HG02610 (cell line): ENCODE data around the gene ERVK3-1.
"Not testable (repeated sequence)": the region's sequence is repeated elsewhere in the genome, so short reads cannot be mapped to it uniquely, and the experiment has no call there.

ENCODE experiments used
- ATAC-seq: cut with Tn5 transposase; IDR thresholded peaks from one replicate; pipeline ENCODE4 v1.9.1; 2021; ENCODE audit warnings: mild to moderate bottlenecking, moderate library complexity; ENCODE audit not compliant: unreplicated experiment

ERVK3-1 gene

DNA sequence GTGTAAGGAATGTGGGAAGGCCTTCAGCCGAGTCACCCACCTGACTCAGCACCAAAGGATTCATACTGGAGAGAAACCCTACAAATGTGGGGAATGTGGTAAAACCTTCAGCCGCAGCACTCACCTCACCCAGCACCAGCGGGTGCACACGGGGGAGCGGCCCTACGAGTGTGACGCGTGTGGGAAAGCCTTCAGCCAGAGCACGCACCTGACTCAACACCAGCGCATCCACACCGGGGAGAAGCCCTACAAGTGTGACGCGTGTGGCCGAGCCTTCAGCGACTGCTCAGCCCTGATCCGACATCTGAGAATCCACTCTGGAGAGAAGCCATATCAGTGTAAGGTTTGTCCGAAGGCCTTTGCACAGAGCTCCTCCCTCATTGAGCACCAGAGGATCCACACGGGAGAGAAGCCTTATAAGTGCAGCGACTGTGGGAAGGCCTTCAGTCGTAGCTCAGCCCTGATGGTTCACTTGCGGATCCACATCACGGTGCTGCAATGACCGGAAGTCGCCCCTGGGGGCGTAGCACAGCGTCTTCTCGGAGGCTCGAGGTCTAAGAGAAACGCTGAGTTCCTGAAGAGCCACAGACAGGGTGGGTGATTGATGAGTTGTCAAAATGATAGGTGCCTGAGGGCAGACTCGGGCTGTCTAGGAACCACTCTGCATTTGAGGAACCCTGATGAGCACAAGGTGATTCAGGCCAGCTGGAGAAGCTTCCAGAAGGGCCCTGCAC is 33.8 kb downstream of the ERVK3-1 start:
- ATAC-seq = no peak

DNA sequence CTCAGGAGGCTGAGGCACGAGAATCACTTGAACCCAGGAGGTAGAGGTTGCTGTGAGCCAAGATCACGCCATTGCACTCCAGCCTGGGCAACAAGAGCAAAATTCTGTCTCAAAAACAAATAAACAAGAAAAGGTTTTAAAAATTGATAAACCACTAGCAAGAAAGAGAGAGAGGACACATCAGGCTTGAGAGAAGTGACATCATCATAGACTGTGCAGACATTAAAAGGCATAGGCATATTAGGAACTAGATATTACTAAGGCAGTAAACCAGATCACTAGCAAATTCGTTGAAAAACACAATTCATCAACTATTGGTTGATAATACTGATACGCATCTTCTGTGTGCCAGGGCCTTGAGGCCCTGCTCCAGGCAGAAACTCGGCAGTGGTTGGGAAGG is 40.4 kb downstream of the ERVK3-1 start:
- no peak for ATAC-seq

GRCh38 chr19:58346961-58347929 is 42.1 kb downstream of the ERVK3-1 start:
- ATAC-seq = peak; percentile 70

DNA sequence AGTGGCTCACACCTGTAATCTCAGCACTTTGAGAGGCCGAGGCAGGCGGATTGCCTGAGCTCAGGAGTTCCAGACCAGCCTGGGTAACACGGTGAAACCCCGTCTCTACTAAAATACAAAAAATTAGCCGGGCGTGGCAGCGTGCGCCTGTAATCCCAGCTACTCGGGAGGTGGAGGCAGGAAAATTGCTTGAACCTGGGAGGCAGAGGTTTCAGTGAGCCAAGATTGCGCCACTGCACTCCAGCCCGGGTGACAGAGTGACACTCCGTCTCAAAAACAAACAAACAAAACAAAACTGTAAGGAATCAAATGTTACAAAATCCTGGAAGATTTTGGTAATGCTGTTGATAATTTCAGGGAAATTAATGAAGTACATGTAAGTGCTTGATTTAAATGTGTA is 42.9 kb downstream of the ERVK3-1 start:
- ATAC-seq = not testable (repeated sequence)

GRCh38 chr19:58349590-58349989 is 44.4 kb downstream of the ERVK3-1 start:
- no peak for ATAC-seq

GRCh38 chr19:58350001-58350861 is 45.1 kb downstream of the ERVK3-1 start:
- ATAC-seq = no peak

GRCh38 chr19:58350871-58351557 is 45.8 kb downstream of the ERVK3-1 start:
- no peak for ATAC-seq

- no peak for ATAC-seq
Measured at GRCh38 chr19:58351558-58351878, 46.3 kb downstream of the ERVK3-1 start.

DNA sequence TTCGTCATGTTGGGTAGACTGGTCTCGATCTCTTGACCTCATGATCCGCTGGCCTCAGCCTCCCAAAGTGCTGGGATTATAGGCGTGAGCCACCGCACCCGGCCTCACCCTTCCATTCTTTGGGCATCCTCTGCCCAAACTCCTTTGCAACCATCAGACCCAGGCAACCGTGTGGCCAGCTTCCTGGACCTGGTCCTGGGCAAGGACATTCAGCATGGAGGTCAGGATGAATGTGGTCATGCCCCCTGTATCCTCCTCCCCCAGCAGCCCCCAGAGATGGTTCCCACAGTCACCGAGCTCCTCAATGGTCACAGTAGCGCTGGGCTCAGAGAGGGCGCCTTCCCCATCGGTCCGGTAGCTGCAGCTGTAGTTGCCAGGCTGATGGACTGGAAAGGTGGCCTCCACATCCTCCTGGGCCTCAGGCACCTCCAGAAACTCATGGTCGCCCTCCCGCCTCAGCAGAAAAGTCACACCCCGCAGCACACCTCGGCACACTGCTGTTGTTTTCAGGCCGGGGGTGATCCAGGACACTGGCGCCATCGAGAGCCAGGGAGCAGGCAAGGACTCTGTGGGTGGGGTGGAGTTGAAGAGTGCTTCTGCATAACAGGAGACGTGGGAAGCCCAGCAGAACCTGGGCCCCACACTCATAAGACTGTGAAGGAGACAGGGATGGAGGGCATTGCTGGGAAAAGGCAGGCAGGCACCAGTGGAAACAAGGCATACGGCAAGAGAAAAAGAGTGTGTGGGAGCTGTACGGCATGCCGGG is 47.0 kb downstream of the ERVK3-1 start:
- ATAC-seq = no peak

DNA sequence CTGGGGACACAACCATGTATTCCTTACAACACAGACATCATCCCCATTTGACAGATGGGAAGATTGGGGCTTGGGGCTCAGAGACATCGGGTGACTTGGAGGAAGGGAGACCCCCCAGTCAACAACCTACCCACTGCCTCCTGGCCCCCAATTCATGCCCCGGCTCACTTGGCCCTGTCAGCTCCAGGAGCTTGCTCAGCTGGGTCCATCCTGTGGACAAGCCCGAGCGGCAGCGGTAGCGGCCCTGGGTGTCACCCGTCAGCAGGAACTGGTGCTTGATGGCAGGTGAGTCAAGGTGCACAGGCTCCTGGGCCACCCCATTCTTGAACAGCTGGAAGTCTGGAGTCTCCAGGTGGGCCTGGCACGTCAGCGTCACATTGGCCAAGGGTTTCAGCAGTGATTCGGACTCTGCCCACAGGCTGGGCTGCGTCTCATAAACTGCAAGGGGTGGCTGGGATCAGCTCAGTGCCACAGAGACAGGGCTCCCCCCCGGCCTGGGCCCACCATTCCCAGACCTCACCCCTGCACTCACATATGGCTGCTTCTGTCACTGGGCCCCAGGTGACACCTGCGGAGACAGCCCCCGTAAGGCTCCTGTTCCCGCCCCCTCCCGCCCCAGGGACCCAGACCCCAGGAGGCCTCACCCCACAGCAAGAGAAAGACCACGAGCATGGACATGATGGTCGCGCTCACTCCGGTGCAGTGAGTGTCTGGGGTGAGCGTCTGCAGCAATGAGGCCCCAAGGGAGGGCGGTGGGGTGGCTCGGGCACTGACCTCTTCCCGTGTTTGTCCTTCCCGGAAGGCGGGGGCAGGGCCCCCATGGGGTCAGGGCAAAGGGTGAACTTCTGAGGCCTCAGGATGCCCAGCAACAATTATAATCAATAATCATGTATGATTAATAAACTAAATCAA is 47.8 kb downstream of the ERVK3-1 start, which contains the start of gene A1BG:
TSS of gene A1BG (minus strand) at position 733 of the 912 bp plus-strand sequence. CDS start at position 678, 55 bp downstream.
- no peak for ATAC-seq

DNA sequence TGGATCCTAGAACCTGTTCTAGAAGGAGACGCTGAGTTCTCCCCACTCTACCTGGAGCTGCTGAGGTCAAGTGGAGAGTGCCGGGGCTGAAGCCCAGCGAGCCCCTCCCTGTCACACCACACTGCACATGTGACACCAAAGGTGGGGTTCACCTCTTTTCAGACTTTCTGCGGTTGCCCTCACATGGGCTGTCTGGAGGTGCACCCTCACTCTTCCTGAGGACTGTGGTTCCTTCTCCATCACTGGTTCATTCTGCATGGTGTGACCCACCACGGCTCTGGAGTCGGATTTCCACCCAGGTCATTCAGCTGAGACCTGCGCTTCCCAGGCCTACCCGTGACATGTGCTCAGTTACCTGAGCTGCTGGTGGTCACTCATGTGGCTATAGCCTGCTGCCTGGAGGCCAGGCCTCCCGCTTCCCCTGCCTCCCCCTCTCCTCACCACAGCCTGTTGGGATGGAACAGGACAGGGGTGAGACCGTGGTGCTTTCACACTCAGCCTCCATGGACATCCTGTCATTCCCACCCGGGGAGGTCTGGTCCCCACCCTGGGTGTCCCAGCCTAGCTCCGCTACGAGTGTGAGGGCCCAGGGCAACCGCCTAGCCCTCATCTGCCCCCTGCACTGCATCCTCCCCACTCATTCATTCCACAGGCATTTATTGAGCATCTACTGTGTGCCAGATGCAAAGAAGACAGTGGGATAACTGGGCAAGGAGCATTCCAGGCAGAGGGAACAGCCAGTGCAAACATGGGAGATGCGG is 48.7 kb downstream of the ERVK3-1 start:
- ATAC-seq = no peak

GRCh38 chr19:58354478-58355030 is 49.4 kb downstream of the ERVK3-1 start:
- ATAC-seq = no peak

- ATAC-seq = no peak
Measured at GRCh38 chr19:58355215-58355796, 50.1 kb downstream of the ERVK3-1 start.

GRCh38 chr19:58355908-58356765 is 51.0 kb downstream of the ERVK3-1 start:
- no peak for ATAC-seq

GRCh38 chr19:58356766-58357480 is 51.7 kb downstream of the ERVK3-1 start:
- no peak for ATAC-seq
